Right lung (tissue), 5 donors: ENCODE data around the gene BIRC7. TPM values are rescaled to one million over a fixed set of nuclear protein-coding genes. Genes with fewer than 3 reads are reported as not detected.
"Not testable (repeated sequence)": the region's sequence is repeated elsewhere in the genome, so short reads cannot be mapped to it uniquely, and the experiment has no call there.

Source experiments
- DNase-seq, 2 donors: peaks; one replicate each; pipeline ENCODE4 v3.0.0-alpha.2; 2013
- polyA plus RNA-seq, 5 donors: library from polyadenylated mRNA; unstranded; fragments of 120-200 nt; gene quantifications; one replicate each; pipeline versions ENCODE4 v1.2.1 to v1.2.3, GENCODE V29; 2013; ENCODE audit warnings: inconsistent platforms in 1 of 5, low replicate concordance in 1 of 5; ENCODE audit not compliant: insufficient read length in 5 of 5, insufficient read depth in 1 of 5

Gene BIRC7
- polyA plus RNA-seq, 5 donors, result 0.13 to 0.28 TPM; not detected in 3

- DNase-seq, result no peak
Observed at GRCh38 chr20:63246490-63247288, 11.0 kb downstream of the BIRC7 start.

GRCh38 chr20:63247671-63248228, 12.0 kb downstream of the BIRC7 start:
- DNase-seq, result no peak

GRCh38 chr20:63248835-63249591, 13.3 kb downstream of the BIRC7 start:
- no peak for DNase-seq

GRCh38 chr20:63249891-63250290, 14.2 kb downstream of the BIRC7 start:
- DNase-seq, result no peak

- DNase-seq, result not testable (repeated sequence)
Observed at GRCh38 chr20:63251350-63251749, 15.6 kb downstream of the BIRC7 start.

- DNase-seq, result no peak
Observed at GRCh38 chr20:63252284-63252711, 16.6 kb downstream of the BIRC7 start.

GRCh38 chr20:63253065-63253437, 17.3 kb downstream of the BIRC7 start:
- no peak for DNase-seq

GRCh38 chr20:63253438-63254231, 17.9 kb downstream of the BIRC7 start:
- no peak for DNase-seq

GRCh38 chr20:63254232-63254605, 18.5 kb downstream of the BIRC7 start, which contains the start of gene NKAIN4:
NKAIN4 (minus strand) TSS chr20:63254463; CDS start chr20:63254450, 13 bp downstream.
- no peak for DNase-seq

- DNase-seq, result no peak
Observed at GRCh38 chr20:63254606-63255384, 19.1 kb downstream of the BIRC7 start.

GRCh38 chr20:63255931-63256704, 20.4 kb downstream of the BIRC7 start:
- no peak for DNase-seq

- DNase-seq, result no peak
Observed at GRCh38 chr20:63256954-63257353, 21.2 kb downstream of the BIRC7 start.

GRCh38 chr20:63257629-63258028, 21.9 kb downstream of the BIRC7 start:
- no peak for DNase-seq

- peak; percentile 62 to 65 for DNase-seq
Observed at GRCh38 chr20:63258781-63259180, 23.1 kb downstream of the BIRC7 start.

- DNase-seq, result no peak
Observed at GRCh38 chr20:63259734-63260460, 24.2 kb downstream of the BIRC7 start.

- DNase-seq, result no peak
Observed at GRCh38 chr20:63260521-63260920, 24.8 kb downstream of the BIRC7 start.

- DNase-seq, result peak; percentile 68 to 79
Observed at GRCh38 chr20:63261060-63261794, 25.5 kb downstream of the BIRC7 start.

- no peak for DNase-seq
Observed at GRCh38 chr20:63261795-63262528, 26.3 kb downstream of the BIRC7 start.
